HEK293T (cell line): ENCODE data around the gene C5orf58.

Experiments
- CTCF ChIA-PET: fragments of 350-600 bp; formaldehyde crosslinking; extraction: SDS; loops from one replicate; lab custom pipeline; 2021; ENCODE audit warnings: antibody characterized with exemption, inconsistent platforms; lab: Yijun Ruan, JAX
- POLR2A ChIA-PET: fragments of 350-600 bp; formaldehyde crosslinking; extraction: SDS; loops from one replicate; lab custom pipeline; 2020; ENCODE audit warnings: antibody characterized with exemption, inconsistent platforms; lab: Yijun Ruan, JAX
- DNase-seq: peaks from one replicate; pipeline ENCODE4 v3.0.0; 2012; ENCODE audit warnings: mixed read lengths; ENCODE audit errors: extremely low spot score
- ARNT ChIP-seq: fragments of 450-650 bp; IDR thresholded peaks from 2 replicates; pipeline ENCODE4 v1.6.1; 2017; ENCODE audit warnings: mild to moderate bottlenecking
- BHLHE40 ChIP-seq: fragments of 450-650 bp; IDR thresholded peaks from 2 replicates; pipeline ENCODE4 v1.6.1; 2016; ENCODE audit warnings: mild to moderate bottlenecking, moderate library complexity, borderline replicate concordance
- CTBP1 ChIP-seq: fragments of 450-650 bp; IDR thresholded peaks from 2 replicates; pipeline ENCODE4 v1.6.1; 2016; ENCODE audit warnings: borderline replicate concordance
- ELF4 ChIP-seq: fragments of 450-650 bp; IDR thresholded peaks from 2 replicates; pipeline ENCODE4 v1.6.1; 2017; ENCODE audit warnings: antibody characterized with exemption
- FOXA1 ChIP-seq: fragments of 450-650 bp; IDR thresholded peaks from 2 replicates; pipeline ENCODE4 v1.6.1; 2016; ENCODE audit warnings: mild to moderate bottlenecking
- FOXK2 ChIP-seq: fragments of 450-650 bp; IDR thresholded peaks from 2 replicates; pipeline ENCODE4 v1.6.1; 2016; ENCODE audit warnings: mild to moderate bottlenecking
- FOXM1 ChIP-seq: fragments of 450-650 bp; IDR thresholded peaks from 2 replicates; pipeline ENCODE4 v1.6.1; 2017; ENCODE audit warnings: mild to moderate bottlenecking, borderline replicate concordance
- HDGF ChIP-seq: fragments of 450-650 bp; IDR thresholded peaks from 2 replicates; pipeline ENCODE4 v1.6.1; 2017; ENCODE audit warnings: antibody characterized with exemption, borderline replicate concordance
- L3MBTL2 ChIP-seq: fragments of 450-650 bp; conservative IDR thresholded peaks from 2 replicates; pipeline ENCODE4 v1.6.1; 2016; ENCODE audit warnings: mild to moderate bottlenecking
- LEF1 ChIP-seq: fragments of 450-650 bp; IDR thresholded peaks from 2 replicates; pipeline ENCODE4 v1.6.1; 2017; ENCODE audit warnings: mild to moderate bottlenecking, borderline replicate concordance
- NFRKB ChIP-seq: fragments of 450-650 bp; IDR thresholded peaks from 2 replicates; pipeline ENCODE4 v1.6.1; 2016; ENCODE audit warnings: mild to moderate bottlenecking, moderate library complexity
- SP1 ChIP-seq: fragments of 450-650 bp; IDR thresholded peaks from 2 replicates; pipeline ENCODE4 v1.6.1; 2017
- SUZ12 ChIP-seq: fragments of 450-650 bp; IDR thresholded peaks from 2 replicates; pipeline ENCODE4 v1.6.1; 2016; ENCODE audit warnings: mild to moderate bottlenecking
- TARDBP ChIP-seq: fragments of 450-650 bp; IDR thresholded peaks from 2 replicates; pipeline ENCODE4 v1.6.1; 2016
- ZNF384 ChIP-seq: fragments of 450-650 bp; IDR thresholded peaks from 2 replicates; pipeline ENCODE4 v1.6.1; 2016
- TF ChIP-seq, protein P1 (sequence below): fragments of 450-650 bp; IDR thresholded peaks from 2 replicates; pipeline ENCODE4 v1.6.1; 2016

Gene C5orf58

DNA sequence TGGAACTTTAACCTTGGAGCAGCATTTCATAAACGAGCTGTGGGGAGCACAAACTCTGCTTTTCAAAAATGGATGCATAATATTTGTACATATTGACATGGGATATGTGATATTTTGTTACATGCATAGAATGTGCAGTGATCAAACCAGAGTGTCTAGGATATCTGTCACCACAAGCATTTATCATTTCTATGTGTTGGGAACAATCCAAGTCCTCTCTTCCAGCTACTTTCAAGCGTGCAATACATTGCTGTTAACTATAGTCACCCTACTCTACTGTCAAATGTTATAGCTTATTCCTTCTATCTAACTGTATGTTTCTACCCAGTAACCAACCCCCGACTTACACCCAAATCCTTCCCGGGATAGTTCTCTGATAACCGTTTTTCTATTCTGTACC lies 15.0 kb upstream of the C5orf58 start:
- CTCF ChIA-PET = interaction anchor here (0.6 to 2.2 kb wide), 3 partner anchors 8 to 275 kb away, joined by 3 to 10 read pairs (median 4); no protein-coding TSS in a partner anchor
- POLR2A ChIA-PET = interaction anchor here (0.8 kb wide), 1 partner anchor 11 kb away, joined by 3 read pairs; no protein-coding TSS in a partner anchor
- DNase-seq = no peak
- TF ChIP-seq HDGF (no peak), ZNF384 (no peak), SUZ12 (no peak), TARDBP (no peak), FOXA1 (no peak), SP1 (no peak), ELF4 (no peak), L3MBTL2 (no peak), ARNT (no peak), FOXK2 (no peak), NFRKB (no peak), FOXM1 (no peak), CTBP1 (no peak), BHLHE40 (no peak), LEF1 (no peak)
- TF ChIP-seq, protein P1, sequence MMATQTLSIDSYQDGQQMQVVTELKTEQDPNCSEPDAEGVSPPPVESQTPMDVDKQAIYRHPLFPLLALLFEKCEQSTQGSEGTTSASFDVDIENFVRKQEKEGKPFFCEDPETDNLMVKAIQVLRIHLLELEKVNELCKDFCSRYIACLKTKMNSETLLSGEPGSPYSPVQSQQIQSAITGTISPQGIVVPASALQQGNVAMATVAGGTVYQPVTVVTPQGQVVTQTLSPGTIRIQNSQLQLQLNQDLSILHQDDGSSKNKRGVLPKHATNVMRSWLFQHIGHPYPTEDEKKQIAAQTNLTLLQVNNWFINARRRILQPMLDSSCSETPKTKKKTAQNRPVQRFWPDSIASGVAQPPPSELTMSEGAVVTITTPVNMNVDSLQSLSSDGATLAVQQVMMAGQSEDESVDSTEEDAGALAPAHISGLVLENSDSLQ = no peak

DNA sequence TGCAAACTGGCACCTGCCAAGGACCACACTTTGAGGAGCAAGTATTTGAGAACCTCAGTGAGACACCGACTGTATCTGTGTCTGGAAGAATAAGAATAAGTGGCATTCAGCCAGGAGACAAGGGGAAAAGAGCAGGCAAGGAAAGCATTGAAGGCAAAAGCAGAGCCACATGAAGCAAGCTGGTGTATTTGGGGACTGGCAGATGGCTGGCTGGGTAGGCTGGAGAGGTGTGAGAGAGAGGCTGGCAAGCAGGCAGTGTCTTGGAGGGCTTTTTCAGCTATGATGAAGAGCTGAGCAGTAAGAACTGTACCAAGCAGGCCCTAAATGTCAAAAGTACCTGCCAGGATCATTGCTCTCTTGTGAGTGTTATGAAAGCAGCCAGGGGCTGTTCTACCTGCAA lies 14.1 kb upstream of the C5orf58 start:
- ChIA-PET CTCF (interaction anchor here (0.7 to 1.3 kb wide), 2 partner anchors 13 to 148 kb away, joined by 3 to 6 read pairs; no protein-coding TSS in a partner anchor), POLR2A (interaction anchor here (0.6 kb wide), 1 partner anchor 247 kb away, joined by 4 read pairs; no protein-coding TSS in a partner anchor)
- no peak for DNase-seq
- TF ChIP-seq ARNT (no peak), SUZ12 (no peak)

DNA sequence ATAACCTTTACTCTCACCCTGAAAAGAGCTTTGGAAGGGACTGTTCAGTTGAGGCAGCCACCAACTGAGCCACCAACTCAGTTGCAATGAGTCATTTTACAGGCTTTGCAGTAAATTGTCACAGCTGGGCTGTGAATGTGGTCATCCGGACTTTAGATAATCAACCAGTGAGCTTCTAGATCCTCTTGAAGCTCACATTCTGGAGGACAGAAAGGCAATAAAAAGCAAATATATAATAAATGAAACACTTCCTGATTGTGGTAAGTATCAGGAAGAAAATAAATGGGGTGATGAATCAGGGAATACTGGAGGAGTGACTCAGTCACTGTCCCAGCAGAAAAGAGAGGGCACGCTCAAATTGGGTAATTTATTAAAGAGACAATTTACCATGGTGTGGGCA lies 13.2 kb upstream of the C5orf58 start:
- ChIA-PET POLR2A (interaction anchor here (0.6 kb wide), 1 partner anchor 193 kb away, joined by 3 read pairs; no protein-coding TSS in a partner anchor), CTCF (interaction anchor here (0.5 to 1.3 kb wide), 5 partner anchors 9 to 668 kb away, joined by 3 to 6 read pairs (median 3); no protein-coding TSS in a partner anchor)
- TF ChIP-seq TARDBP (no peak), SUZ12 (no peak), SP1 (no peak), L3MBTL2 (no peak), ARNT (no peak), HDGF (no peak), ZNF384 (no peak), CTBP1 (no peak), FOXA1 (no peak), LEF1 (no peak), FOXK2 (no peak), BHLHE40 (no peak), NFRKB (no peak)
- TF ChIP-seq, protein P1 = no peak
- no peak for DNase-seq

DNA sequence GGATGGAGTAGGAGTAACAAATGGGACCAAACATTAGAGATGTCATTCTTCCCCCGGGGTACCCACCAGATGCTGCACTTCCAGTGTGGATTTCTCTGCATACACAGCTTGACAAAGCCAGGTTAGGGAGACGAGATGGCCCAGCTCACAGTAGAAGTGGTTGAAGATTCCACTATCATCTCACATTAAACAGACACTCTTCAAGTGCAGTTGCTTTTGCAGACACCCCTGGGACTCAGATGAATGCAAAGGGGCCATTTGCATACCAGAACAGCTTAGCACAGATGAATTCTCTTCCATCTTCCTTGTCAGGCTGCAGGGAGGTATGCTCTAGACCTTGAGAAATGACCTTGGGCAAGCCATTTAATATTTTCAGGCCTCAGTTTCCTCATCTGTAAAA lies 12.6 kb upstream of the C5orf58 start:
- DNase-seq = no peak
- ChIA-PET POLR2A (interaction anchor here (0.6 kb wide), 1 partner anchor 193 kb away, joined by 3 read pairs; no protein-coding TSS in a partner anchor), CTCF (interaction anchor here (1.1 kb wide), 2 partner anchors 47 to 119 kb away, joined by 3 read pairs; no protein-coding TSS in a partner anchor)
- TF ChIP-seq HDGF = no peak
- TF ChIP-seq NFRKB = no peak
- TF ChIP-seq ZNF384 = no peak
- no peak for TF ChIP-seq CTBP1
- no peak for TF ChIP-seq FOXA1
- no peak for TF ChIP-seq SP1
- TF ChIP-seq SUZ12 = no peak
- no peak for TF ChIP-seq ELF4
- TF ChIP-seq FOXM1 = no peak
- TF ChIP-seq TARDBP = no peak
- no peak for TF ChIP-seq ARNT
- TF ChIP-seq LEF1 = no peak
- TF ChIP-seq BHLHE40 = no peak
- no peak for TF ChIP-seq L3MBTL2
- TF ChIP-seq, protein P1 = no peak
- no peak for TF ChIP-seq FOXK2

DNA sequence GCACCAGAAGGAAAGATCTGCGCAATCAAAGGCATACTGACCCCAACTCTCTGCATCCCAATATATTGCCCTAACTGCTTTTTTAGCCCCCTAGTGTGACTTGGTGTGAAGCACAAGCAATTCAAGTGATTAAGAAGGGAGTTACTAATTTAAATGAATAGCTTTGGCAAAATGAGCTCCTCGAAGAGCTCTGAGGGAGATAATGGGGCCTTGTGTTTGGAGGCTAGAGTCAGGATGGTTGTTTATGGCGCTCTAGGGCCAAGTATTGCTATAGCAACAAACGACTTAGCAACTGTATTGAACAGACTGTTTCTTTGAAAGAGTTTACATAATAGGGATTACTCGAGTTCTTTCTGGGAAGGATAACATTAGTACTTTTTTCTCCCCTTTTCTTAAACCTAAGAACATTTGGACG lies 11.5 kb upstream of the C5orf58 start:
- POLR2A ChIA-PET = no interaction called here
- CTCF ChIA-PET = interaction anchor here (0.6 to 1.2 kb wide), 2 partner anchors 120 to 563 kb away, joined by 3 read pairs; no protein-coding TSS in a partner anchor
- TF ChIP-seq L3MBTL2 (no peak), ELF4 (no peak), FOXM1 (no peak), FOXK2 (no peak), ARNT (no peak)
- DNase-seq = no peak

DNA sequence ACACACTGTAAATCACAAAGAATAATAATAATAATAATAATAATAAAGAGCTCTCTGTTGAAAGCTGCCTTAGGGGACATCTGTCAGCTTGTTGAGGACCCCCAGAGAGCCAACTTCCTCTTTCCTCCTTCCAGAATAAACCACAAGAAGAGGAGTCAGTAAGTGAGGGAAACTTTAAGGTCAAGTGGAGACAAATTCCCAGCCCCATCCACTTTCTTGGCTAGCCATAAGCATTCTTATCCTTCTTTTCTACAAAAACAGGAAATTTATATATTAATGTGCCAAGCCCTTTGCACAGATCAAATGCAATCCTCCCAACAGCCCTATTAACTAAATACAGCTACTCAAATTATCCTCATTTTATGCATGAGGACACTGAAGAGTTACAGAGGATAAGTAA lies 9.4 kb upstream of the C5orf58 start:
- TF ChIP-seq BHLHE40 (no peak), LEF1 (no peak), ELF4 (no peak), TARDBP (no peak), HDGF (no peak), SP1 (no peak), FOXA1 (no peak)
- POLR2A ChIA-PET = no interaction called here
- no peak for DNase-seq
- CTCF ChIA-PET = interaction anchor here (0.6 to 1.7 kb wide), 2 partner anchors 44 to 199 kb away, joined by 3 to 5 read pairs; no protein-coding TSS in a partner anchor
